Astrocyte (in vitro differentiated cells and primary cell): ENCODE results near the gene LMO7. TPM values are rescaled to one million over a fixed set of nuclear protein-coding genes. Genes with fewer than 3 reads are reported as not detected.

Experiments
- DNase-seq: peaks from one replicate; pipeline ENCODE4 v3.0.0-alpha.2; 2010; ENCODE audit warnings: low read depth
- FAIRE-seq: peaks from 2 replicates; lab custom pipeline; 2011; peaks lifted over from hg19 to GRCh38; lab: Jason Lieb, UNC
- H2AFZ ChIP-seq: 2 replicates; pipeline ENCODE4 v1.6.0; 2012; ENCODE audit warnings: low read depth, low read length, inconsistent platforms
- H3K27ac ChIP-seq: 2 replicates; pipeline ENCODE4 v1.5.1; 2011; ENCODE audit warnings: low read depth, low read length, inconsistent platforms
- H3K27me3 ChIP-seq: 2 replicates; pipeline ENCODE4 v1.6.0; 2011; ENCODE audit warnings: low read length, inconsistent platforms; ENCODE audit not compliant: insufficient read depth
- H3K36me3 ChIP-seq: 2 replicates; pipeline ENCODE4 v1.5.1; 2011; ENCODE audit warnings: low read length, inconsistent platforms; ENCODE audit not compliant: insufficient read depth
- H3K4me1 ChIP-seq: 2 replicates; pipeline ENCODE4 v1.5.1; 2011; ENCODE audit warnings: low read length, inconsistent platforms; ENCODE audit not compliant: insufficient read depth
- H3K4me2 ChIP-seq: 2 replicates; pipeline ENCODE4 v1.6.0; 2012; ENCODE audit warnings: low read length, inconsistent platforms
- H3K4me3 ChIP-seq: 2 replicates; pipeline ENCODE4 v1.5.1; 2011; ENCODE audit warnings: low read depth, mild to moderate bottlenecking, low read length, inconsistent platforms; ENCODE audit not compliant: insufficient read depth
- H3K79me2 ChIP-seq: 2 replicates; pipeline ENCODE4 v1.6.0; 2012; ENCODE audit warnings: mild to moderate bottlenecking, low read length, inconsistent platforms; ENCODE audit not compliant: insufficient read depth
- H3K9ac ChIP-seq: 2 replicates; pipeline ENCODE4 v1.6.0; 2012; ENCODE audit warnings: mild to moderate bottlenecking, low read length, inconsistent platforms
- H3K9me3 ChIP-seq: 2 replicates; pipeline ENCODE4 v1.5.1; 2012; ENCODE audit warnings: low read depth, mild to moderate bottlenecking, low read length, inconsistent platforms; ENCODE audit not compliant: insufficient read depth
- H4K20me1 ChIP-seq: 2 replicates; pipeline ENCODE4 v1.6.0; 2012; ENCODE audit warnings: low read length, inconsistent platforms; ENCODE audit not compliant: insufficient read depth
- H3K27ac Mint-ChIP-seq: one replicate; pipeline ENCODE4 v1.8.0; 2021; ENCODE audit warnings: mild to moderate bottlenecking, mixed read lengths; ENCODE audit not compliant: unreplicated experiment
- H3K27me3 Mint-ChIP-seq: one replicate; pipeline ENCODE4 v1.8.0; 2021; ENCODE audit warnings: low read depth, mixed read lengths; ENCODE audit not compliant: unreplicated experiment
- H3K36me3 Mint-ChIP-seq: one replicate; pipeline ENCODE4 v1.8.0; 2021; ENCODE audit warnings: low read depth, mixed read lengths; ENCODE audit not compliant: unreplicated experiment
- H3K4me1 Mint-ChIP-seq: one replicate; pipeline ENCODE4 v1.8.0; 2021; ENCODE audit warnings: low read depth, mixed read lengths; ENCODE audit not compliant: unreplicated experiment
- H3K4me3 Mint-ChIP-seq: one replicate; pipeline ENCODE4 v1.8.0; 2021; ENCODE audit warnings: mild to moderate bottlenecking, moderate library complexity, mixed read lengths; ENCODE audit not compliant: unreplicated experiment
- H3K9me3 Mint-ChIP-seq: one replicate; pipeline ENCODE4 v1.8.0; 2021; ENCODE audit warnings: mild to moderate bottlenecking, mixed read lengths; ENCODE audit not compliant: unreplicated experiment
- CTCF ChIP-seq: IDR thresholded peaks from 2 replicates; pipeline ENCODE4 v1.5.1; 2011; ENCODE audit warnings: low read depth, mild to moderate bottlenecking, inconsistent platforms, low read length, moderate library complexity; ENCODE audit not compliant: insufficient read depth
- EZH2 ChIP-seq: IDR thresholded peaks from 2 replicates; pipeline ENCODE4 v1.6.1; 2012; ENCODE audit warnings: mild to moderate bottlenecking, low read length, inconsistent platforms; ENCODE audit not compliant: insufficient read depth
- total RNA-seq: library from RNA; stranded (reverse); gene quantifications from 2 replicates; pipeline ENCODE4 v1.2.1, GENCODE V29; 2021

The LMO7 gene
- total RNA-seq, 1 donor from 2014 or later: 52.2 TPM

GRCh38 chr13:75806117-75806516, 170.0 kb downstream of the LMO7 start:
- Mint-ChIP-seq H3K4me3 (no peak overlapping the region), H3K27me3 (no peaks in the 10 kb centered on the region), H3K9me3 (no peaks in the 10 kb centered on the region), H3K27ac (no peak overlapping the region), H3K4me1 (peaks cover 16% of the 10 kb centered on the region), H3K36me3 (peaks cover 11% of the 10 kb centered on the region)
- H3K4me2 ChIP-seq: no peak overlapping the region
- no peak for TF ChIP-seq CTCF
- no peak for TF ChIP-seq EZH2
- H3K4me1 ChIP-seq: no peaks in the 10 kb centered on the region
- H3K4me3 ChIP-seq: no peak overlapping the region
- DNase-seq (no peak), FAIRE-seq (no peak)
- no peaks in the 10 kb centered on the region for H3K27me3 ChIP-seq
- H3K9me3 ChIP-seq: no peaks in the 10 kb centered on the region
- H3K36me3 ChIP-seq: peaks cover 42% of the 10 kb centered on the region
- H4K20me1 ChIP-seq: peaks cover 17% of the 10 kb centered on the region
- H2AFZ ChIP-seq: no peak overlapping the region
- H3K9ac ChIP-seq: no peak overlapping the region
- no peak overlapping the region for H3K27ac ChIP-seq
- H3K79me2 ChIP-seq: peaks cover 21% of the 10 kb centered on the region

- Histone ChIP-seq H3K27ac (no peak overlapping the region), H2AFZ (no peak overlapping the region), H3K79me2 (peaks cover 49% of the 10 kb centered on the region), H3K9ac (no peak overlapping the region), H3K4me3 (no peak overlapping the region), H3K27me3 (no peaks in the 10 kb centered on the region), H3K4me2 (no peak overlapping the region), H3K36me3 (peaks cover 12% of the 10 kb centered on the region), H3K4me1 (no peaks in the 10 kb centered on the region), H3K9me3 (no peaks in the 10 kb centered on the region), H4K20me1 (peaks cover 51% of the 10 kb centered on the region)
- Mint-ChIP-seq H3K27ac (no peak overlapping the region), H3K4me1 (peaks cover under 1% of the 10 kb centered on the region), H3K36me3 (peaks cover 3% of the 10 kb centered on the region), H3K9me3 (no peaks in the 10 kb centered on the region), H3K27me3 (no peaks in the 10 kb centered on the region), H3K4me3 (no peak overlapping the region)
- FAIRE-seq: no peak
- no peak for TF ChIP-seq EZH2
- no peak for TF ChIP-seq CTCF
- DNase-seq: no peak
Observed at GRCh38 chr13:75811361-75811760, 175.2 kb downstream of the LMO7 start.

- Mint-ChIP-seq H3K4me3 (no peak overlapping the region), H3K9me3 (no peaks in the 10 kb centered on the region), H3K36me3 (peaks cover 2% of the 10 kb centered on the region), H3K27me3 (no peaks in the 10 kb centered on the region), H3K4me1 (no peaks in the 10 kb centered on the region), H3K27ac (no peak overlapping the region)
- TF ChIP-seq CTCF (no peak), EZH2 (no peak)
- H3K4me3 ChIP-seq: no peak overlapping the region
- peaks cover 52% of the 10 kb centered on the region for H4K20me1 ChIP-seq
- no peaks in the 10 kb centered on the region for H3K9me3 ChIP-seq
- H3K27me3 ChIP-seq: no peaks in the 10 kb centered on the region
- H3K4me1 ChIP-seq: no peaks in the 10 kb centered on the region
- FAIRE-seq (no peak), DNase-seq (no peak)
- H3K9ac ChIP-seq: no peak overlapping the region
- H3K36me3 ChIP-seq: peaks cover 11% of the 10 kb centered on the region
- H3K4me2 ChIP-seq: no peak overlapping the region
- H2AFZ ChIP-seq: no peak overlapping the region
- H3K79me2 ChIP-seq: peaks cover 49% of the 10 kb centered on the region
- H3K27ac ChIP-seq: no peak overlapping the region
Observed at GRCh38 chr13:75811841-75812240, 175.7 kb downstream of the LMO7 start.
